Measurements from ENCODE around the gene PLB1. TPM values are rescaled to one million over a fixed set of nuclear protein-coding genes. Genes with fewer than 3 reads are reported as not detected.

The PLB1 gene
- polyA plus RNA-seq, 1 donor from 2014 or later, result 2.8 TPM

DNA sequence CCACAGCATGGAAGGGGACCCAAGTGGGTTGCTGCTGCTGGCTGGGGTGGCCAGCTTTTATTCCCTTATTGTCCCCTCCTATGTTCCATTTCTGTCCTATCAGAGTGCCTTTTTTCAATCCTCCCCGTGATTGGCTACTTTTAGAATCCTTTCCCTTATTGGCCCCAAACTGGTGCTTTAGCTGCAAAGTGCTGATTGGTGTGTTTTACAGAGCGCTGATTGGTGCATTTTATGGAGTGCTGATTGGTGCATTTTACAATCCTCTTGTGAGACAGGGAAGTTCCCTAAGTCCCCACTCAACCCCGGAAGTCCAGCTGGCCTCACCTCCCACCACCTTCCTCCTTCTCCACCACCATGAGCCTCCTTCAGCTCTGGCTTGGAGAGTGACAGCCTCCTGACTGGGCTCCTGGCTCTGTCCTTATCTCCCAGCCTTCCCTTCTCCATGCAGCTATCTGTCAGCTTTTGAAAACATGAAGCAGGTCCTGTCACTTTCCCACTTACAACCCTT is 20.7 kb upstream of the PLB1 start:
- Histone ChIP-seq H3K27ac (ENCODE audit: low read length) (no peak overlapping the region), H3K9me2 (ENCODE audit: insufficient read depth, low read length) (no peaks in the 10 kb centered on the region), H3K79me2 (replicated peaks; ENCODE audit: insufficient read depth, low read length) (no peaks in the 10 kb centered on the region), H3K27me3 (ENCODE audit: insufficient read depth, low read depth, low read length) (no peaks in the 10 kb centered on the region), H4K20me1 (ENCODE audit: insufficient read depth) (no peaks in the 10 kb centered on the region), H3K4me2 (ENCODE audit: low read length) (no peak overlapping the region), H3K9me3 (ENCODE audit: low read length) (no peaks in the 10 kb centered on the region), H3K9ac (ENCODE audit: low read length) (no peak overlapping the region), H3F3A (ENCODE audit: insufficient read depth, low read length, poor library complexity, severe bottlenecking) (no peaks in the 10 kb centered on the region), H2AFZ (ENCODE audit: low read depth, low read length) (no peak overlapping the region), H3K4me3 (ENCODE audit: low read length) (no peak overlapping the region), H3K36me3 (ENCODE audit: insufficient read depth, low read length) (no peaks in the 10 kb centered on the region)
- TF ChIP-seq, protein P1, sequence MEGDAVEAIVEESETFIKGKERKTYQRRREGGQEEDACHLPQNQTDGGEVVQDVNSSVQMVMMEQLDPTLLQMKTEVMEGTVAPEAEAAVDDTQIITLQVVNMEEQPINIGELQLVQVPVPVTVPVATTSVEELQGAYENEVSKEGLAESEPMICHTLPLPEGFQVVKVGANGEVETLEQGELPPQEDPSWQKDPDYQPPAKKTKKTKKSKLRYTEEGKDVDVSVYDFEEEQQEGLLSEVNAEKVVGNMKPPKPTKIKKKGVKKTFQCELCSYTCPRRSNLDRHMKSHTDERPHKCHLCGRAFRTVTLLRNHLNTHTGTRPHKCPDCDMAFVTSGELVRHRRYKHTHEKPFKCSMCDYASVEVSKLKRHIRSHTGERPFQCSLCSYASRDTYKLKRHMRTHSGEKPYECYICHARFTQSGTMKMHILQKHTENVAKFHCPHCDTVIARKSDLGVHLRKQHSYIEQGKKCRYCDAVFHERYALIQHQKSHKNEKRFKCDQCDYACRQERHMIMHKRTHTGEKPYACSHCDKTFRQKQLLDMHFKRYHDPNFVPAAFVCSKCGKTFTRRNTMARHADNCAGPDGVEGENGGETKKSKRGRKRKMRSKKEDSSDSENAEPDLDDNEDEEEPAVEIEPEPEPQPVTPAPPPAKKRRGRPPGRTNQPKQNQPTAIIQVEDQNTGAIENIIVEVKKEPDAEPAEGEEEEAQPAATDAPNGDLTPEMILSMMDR (IDR thresholded peaks at IDR 0.05; ENCODE audit: poor library complexity, severe bottlenecking), result no peak
- TF ChIP-seq EP300 (conservative IDR thresholded peaks at IDR 0.05; ENCODE audit: poor library complexity, severe bottlenecking) (no peak), RAD21 (conservative IDR thresholded peaks at IDR 0.05) (no peak), EZH2 (IDR thresholded peaks at IDR 0.05; ENCODE audit: borderline replicate concordance, insufficient read depth, low read length, poor library complexity, severe bottlenecking) (no peak)

- TF ChIP-seq SMC3 (conservative IDR thresholded peaks at IDR 0.05; ENCODE audit: poor library complexity) (no peak), TAF1 (IDR thresholded peaks at IDR 0.05; ENCODE audit: low read depth) (no peak), EZH2 (IDR thresholded peaks at IDR 0.05; ENCODE audit: borderline replicate concordance, insufficient read depth, low read length, poor library complexity, severe bottlenecking) (no peak), MXI1 (conservative IDR thresholded peaks at IDR 0.05; ENCODE audit: poor library complexity, severe bottlenecking) (no peak), POLR2AphosphoS5 (IDR thresholded peaks at IDR 0.05) (no peak), EP300 (conservative IDR thresholded peaks at IDR 0.05; ENCODE audit: poor library complexity, severe bottlenecking) (no peak)
These were observed 18.8 kb upstream of the PLB1 start for GRCh38 chr2:28477087-28477486.

DNA sequence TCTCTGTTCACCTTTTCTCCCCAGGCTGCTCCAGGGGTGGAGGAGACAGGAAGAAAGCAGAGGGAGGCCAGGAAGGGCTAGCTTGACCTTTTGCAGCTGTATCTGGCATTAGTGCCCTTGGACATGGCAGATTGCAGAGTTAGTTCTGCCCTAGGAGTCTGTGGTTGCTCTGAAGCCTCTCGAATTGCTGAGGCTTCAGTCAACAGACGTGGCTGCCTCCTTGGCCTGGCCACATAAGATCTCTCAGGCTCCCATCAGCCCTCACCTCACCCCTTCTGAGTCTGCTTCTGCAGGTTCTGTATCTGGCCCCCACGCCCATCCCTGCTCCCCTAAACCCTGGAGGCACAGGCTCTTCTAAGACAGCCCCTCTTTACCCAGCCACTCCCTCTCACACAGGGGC is 18.2 kb upstream of the PLB1 start:
- Histone ChIP-seq H3K9me2 (ENCODE audit: insufficient read depth, low read length) (no peaks in the 10 kb centered on the region), H3K4me3 (ENCODE audit: low read length) (no peak overlapping the region), H3K9me3 (ENCODE audit: low read length) (no peaks in the 10 kb centered on the region), H3K36me3 (ENCODE audit: insufficient read depth, low read length) (no peaks in the 10 kb centered on the region), H3K9ac (ENCODE audit: low read length) (no peak overlapping the region), H3K27me3 (ENCODE audit: insufficient read depth, low read depth, low read length) (no peaks in the 10 kb centered on the region), H3K27ac (ENCODE audit: low read length) (no peak overlapping the region), H2AFZ (ENCODE audit: low read depth, low read length) (no peak overlapping the region), H3F3A (ENCODE audit: insufficient read depth, low read length, poor library complexity, severe bottlenecking) (no peaks in the 10 kb centered on the region), H3K4me2 (ENCODE audit: low read length) (no peak overlapping the region), H4K20me1 (ENCODE audit: insufficient read depth) (no peaks in the 10 kb centered on the region), H3K79me2 (replicated peaks; ENCODE audit: insufficient read depth, low read length) (no peaks in the 10 kb centered on the region)
- TF ChIP-seq POLR2AphosphoS5 (IDR thresholded peaks at IDR 0.05), result no peak

More at GRCh38 chr2:28477087-28477486, 18.8 kb upstream of the PLB1 start:
- no peaks in the 10 kb centered on the region for H3K9me3 ChIP-seq (ENCODE audit: low read length)
- no peak overlapping the region for H3K9ac ChIP-seq (ENCODE audit: low read length)
- no peaks in the 10 kb centered on the region for H3F3A ChIP-seq (ENCODE audit: insufficient read depth, low read length, poor library complexity, severe bottlenecking)
- H3K79me2 ChIP-seq (replicated peaks; ENCODE audit: insufficient read depth, low read length), result no peaks in the 10 kb centered on the region
- no peaks in the 10 kb centered on the region for H3K27me3 ChIP-seq (ENCODE audit: insufficient read depth, low read depth, low read length)
- no peak overlapping the region for H3K4me2 ChIP-seq (ENCODE audit: low read length)
- no peak overlapping the region for H3K4me3 ChIP-seq (ENCODE audit: low read length)
- no peak overlapping the region for H2AFZ ChIP-seq (ENCODE audit: low read depth, low read length)
- no peaks in the 10 kb centered on the region for H4K20me1 ChIP-seq (ENCODE audit: insufficient read depth)
- H3K36me3 ChIP-seq (ENCODE audit: insufficient read depth, low read length), result no peaks in the 10 kb centered on the region
- H3K9me2 ChIP-seq (ENCODE audit: insufficient read depth, low read length), result no peaks in the 10 kb centered on the region
- no peak overlapping the region for H3K27ac ChIP-seq (ENCODE audit: low read length)

Data from neural cell (in vitro differentiated cells).